Gastroesophageal sphincter (tissue), 3 donors: ENCODE data around the gene GNE.

Experiments
- EP300 ChIP-seq: sonication (generic); formaldehyde crosslinking; IDR thresholded peaks from one replicate; pipeline ENCODE4 v1.6.1; 2017; ENCODE audit warnings: antibody characterized with exemption, mild to moderate bottlenecking
- POLR2A ChIP-seq, 2 donors: fragments of 450-650 bp; IDR thresholded peaks; one replicate each; pipeline ENCODE4 v1.6.1; 2017; ENCODE audit warnings: antibody characterized with exemption in 2 of 2, mild to moderate bottlenecking in 2 of 2, moderate library complexity in 1 of 2
- TF ChIP-seq, protein P1 (sequence below), 4 experiments: fragments of 200-600 bp in 2 of 4; fragments of 450-650 bp in 2 of 4; sonication (generic) in 1 of 4; IDR thresholded peaks; one replicate each; pipeline ENCODE4 v1.5.1; 2017 to 2019; ENCODE audit warnings: antibody characterized with exemption in 4 of 4, mild to moderate bottlenecking in 2 of 4, moderate library complexity in 2 of 4

DNA sequence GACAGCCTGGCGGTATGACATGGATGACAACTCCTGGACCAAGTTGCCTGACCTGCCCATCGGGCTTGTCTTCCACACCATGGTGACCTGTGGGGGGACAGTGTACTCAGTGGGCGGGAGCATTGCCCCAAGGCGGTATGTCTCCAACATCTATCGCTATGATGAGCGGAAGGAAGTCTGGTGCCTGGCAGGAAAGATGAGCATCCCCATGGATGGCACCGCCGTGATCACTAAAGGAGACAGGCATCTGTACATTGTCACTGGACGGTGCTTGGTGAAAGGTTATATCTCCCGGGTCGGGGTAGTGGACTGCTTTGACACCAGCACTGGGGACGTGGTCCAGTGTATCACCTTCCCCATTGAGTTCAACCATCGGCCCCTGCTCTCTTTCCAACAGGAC lies 87.7 kb downstream of the GNE start:
- TF ChIP-seq, protein P1, sequence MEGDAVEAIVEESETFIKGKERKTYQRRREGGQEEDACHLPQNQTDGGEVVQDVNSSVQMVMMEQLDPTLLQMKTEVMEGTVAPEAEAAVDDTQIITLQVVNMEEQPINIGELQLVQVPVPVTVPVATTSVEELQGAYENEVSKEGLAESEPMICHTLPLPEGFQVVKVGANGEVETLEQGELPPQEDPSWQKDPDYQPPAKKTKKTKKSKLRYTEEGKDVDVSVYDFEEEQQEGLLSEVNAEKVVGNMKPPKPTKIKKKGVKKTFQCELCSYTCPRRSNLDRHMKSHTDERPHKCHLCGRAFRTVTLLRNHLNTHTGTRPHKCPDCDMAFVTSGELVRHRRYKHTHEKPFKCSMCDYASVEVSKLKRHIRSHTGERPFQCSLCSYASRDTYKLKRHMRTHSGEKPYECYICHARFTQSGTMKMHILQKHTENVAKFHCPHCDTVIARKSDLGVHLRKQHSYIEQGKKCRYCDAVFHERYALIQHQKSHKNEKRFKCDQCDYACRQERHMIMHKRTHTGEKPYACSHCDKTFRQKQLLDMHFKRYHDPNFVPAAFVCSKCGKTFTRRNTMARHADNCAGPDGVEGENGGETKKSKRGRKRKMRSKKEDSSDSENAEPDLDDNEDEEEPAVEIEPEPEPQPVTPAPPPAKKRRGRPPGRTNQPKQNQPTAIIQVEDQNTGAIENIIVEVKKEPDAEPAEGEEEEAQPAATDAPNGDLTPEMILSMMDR (IDR thresholded peaks at IDR 0.05): no peak
- TF ChIP-seq EP300 (no peak), POLR2A (IDR thresholded peaks at IDR 0.05) (no peak)
